Upper lobe of right lung (tissue), 1 donor: ENCODE results near the gene TOM1. TPM values are rescaled to one million over a fixed set of nuclear protein-coding genes. Genes with fewer than 3 reads are reported as not detected.
A peak's percentile ranks its signal among the peaks of the same experiment; 100 is the strongest.

Experiments
- ATAC-seq: fragments of 200-7000 bp; cut with Tn5 transposase; one replicate; pipeline ENCODE4 v1.9.1; 2020; ENCODE audit warnings: mild to moderate bottlenecking, moderate library complexity
- DNase-seq: peaks from one replicate; pipeline ENCODE4 v3.0.0-alpha.2; 2020
- H3K27ac ChIP-seq: fragments of 200-600 bp; one replicate; pipeline ENCODE4 v1.8.0; 2022
- H3K27me3 ChIP-seq: fragments of 200-600 bp; one replicate; pipeline ENCODE4 v1.8.0; 2022; ENCODE audit warnings: mild to moderate bottlenecking
- H3K36me3 ChIP-seq: fragments of 200-600 bp; one replicate; pipeline ENCODE4 v1.8.0; 2022
- H3K4me1 ChIP-seq: fragments of 200-600 bp; one replicate; pipeline ENCODE4 v1.8.0; 2022
- H3K4me3 ChIP-seq: fragments of 200-600 bp; one replicate; pipeline ENCODE4 v1.8.0; 2022; ENCODE audit warnings: mild to moderate bottlenecking
- H3K9me3 ChIP-seq: fragments of 200-600 bp; one replicate; pipeline ENCODE4 v1.8.0; 2022
- intact Hi-C: fragments of 100-400 bp; cut with DNase I; formaldehyde crosslinking; loops from one replicate; pipeline ENCODE4 v1.11.0; 2022
- long read RNA-seq: library from polyadenylated mRNA; unstranded; transcript quantifications from one replicate; pipeline ENCODE4 v2.0.0, GENCODE V29; 2021
- total RNA-seq: library from RNA; stranded (reverse); fragmentation: NEBNext Ultra II Directional; extraction: Animal tissue kit (Norgen Biotek cat#: 25700); gene quantifications from one replicate; pipeline ENCODE4 v1.2.1, GENCODE V29; 2021
- TF ChIP-seq, protein P1 (sequence below): fragments of 200-600 bp; IDR thresholded peaks from one replicate; pipeline ENCODE4 v1.8.0; 2022; ENCODE audit warnings: antibody characterized with exemption
- donor health status: DM: no; HTN: yes; CAD: no; lungs with severe emphysema.

The TOM1 gene
- total RNA-seq: 101 TPM
- long read RNA-seq, transcript TOM1-210 (15 exons, 2,389 nt): major isoform, 180 of 285 reads
- long read RNA-seq, transcript TOM1-204 (15 exons, 2,390 nt): minor isoform, 34 of 285 reads
- long read RNA-seq, partial matches to known transcripts: 15 of 285 reads
- long read RNA-seq, other reads (novel, unspliced or antisense): 50 of 285 reads

GRCh38 chr22:35299673-35300499 is at the start of gene TOM1:
Gene TOM1 (plus strand): TSS chr22:35299894. CDS start chr22:35299929, 35 bp downstream.
- Histone ChIP-seq H3K27me3 (no peaks in the 10 kb centered on the region), H3K27ac (peak within 1 kb of the TSS; percentile 96), H3K4me3 (peak within 1 kb of the TSS; percentile 71), H3K36me3 (peaks cover 4% of the 10 kb centered on the region), H3K4me1 (peaks cover 16% of the 10 kb centered on the region), H3K9me3 (no peaks in the 10 kb centered on the region)
- TF ChIP-seq, protein P1, sequence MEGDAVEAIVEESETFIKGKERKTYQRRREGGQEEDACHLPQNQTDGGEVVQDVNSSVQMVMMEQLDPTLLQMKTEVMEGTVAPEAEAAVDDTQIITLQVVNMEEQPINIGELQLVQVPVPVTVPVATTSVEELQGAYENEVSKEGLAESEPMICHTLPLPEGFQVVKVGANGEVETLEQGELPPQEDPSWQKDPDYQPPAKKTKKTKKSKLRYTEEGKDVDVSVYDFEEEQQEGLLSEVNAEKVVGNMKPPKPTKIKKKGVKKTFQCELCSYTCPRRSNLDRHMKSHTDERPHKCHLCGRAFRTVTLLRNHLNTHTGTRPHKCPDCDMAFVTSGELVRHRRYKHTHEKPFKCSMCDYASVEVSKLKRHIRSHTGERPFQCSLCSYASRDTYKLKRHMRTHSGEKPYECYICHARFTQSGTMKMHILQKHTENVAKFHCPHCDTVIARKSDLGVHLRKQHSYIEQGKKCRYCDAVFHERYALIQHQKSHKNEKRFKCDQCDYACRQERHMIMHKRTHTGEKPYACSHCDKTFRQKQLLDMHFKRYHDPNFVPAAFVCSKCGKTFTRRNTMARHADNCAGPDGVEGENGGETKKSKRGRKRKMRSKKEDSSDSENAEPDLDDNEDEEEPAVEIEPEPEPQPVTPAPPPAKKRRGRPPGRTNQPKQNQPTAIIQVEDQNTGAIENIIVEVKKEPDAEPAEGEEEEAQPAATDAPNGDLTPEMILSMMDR: no peak
- ATAC-seq (peak; percentile 95), DNase-seq (peak; percentile 99)
- intact Hi-C loops: no loop called here

- TF ChIP-seq, protein P1: no peak
- Histone ChIP-seq H3K27me3 (no peaks in the 10 kb centered on the region), H3K4me1 (no peaks in the 10 kb centered on the region), H3K9me3 (no peaks in the 10 kb centered on the region), H3K36me3 (no peaks in the 10 kb centered on the region), H3K4me3 (no peak overlapping the region), H3K27ac (no peak overlapping the region)
- intact Hi-C loops: no loop called here
- no peak for DNase-seq
- ATAC-seq: peak; percentile 10
Observed at GRCh38 chr22:35250156-35250555, 49.5 kb upstream of the TOM1 start.

GRCh38 chr22:35253946-35254345 is 45.7 kb upstream of the TOM1 start:
- ATAC-seq (no peak), DNase-seq (no peak)
- Histone ChIP-seq H3K9me3 (no peaks in the 10 kb centered on the region), H3K27me3 (no peaks in the 10 kb centered on the region), H3K36me3 (no peaks in the 10 kb centered on the region), H3K4me3 (no peak overlapping the region), H3K4me1 (peaks cover 9% of the 10 kb centered on the region), H3K27ac (no peak overlapping the region)
- intact Hi-C loops: no loop called here
- TF ChIP-seq, protein P1: no peak

DNA sequence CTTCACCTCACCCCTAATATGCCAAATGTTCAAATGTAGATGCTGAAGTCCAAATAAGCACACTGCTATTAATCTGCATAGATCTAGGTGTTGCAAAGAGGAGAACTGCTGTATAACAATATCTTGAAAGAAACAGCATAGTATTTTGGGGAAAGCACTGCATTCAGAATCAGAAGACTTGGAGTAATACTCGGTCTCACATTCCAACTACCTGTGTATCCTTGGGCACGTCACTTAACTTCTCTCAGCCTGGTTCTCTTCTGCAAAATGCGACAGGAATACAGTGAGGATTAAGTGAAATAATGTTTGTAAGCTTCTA is 42.7 kb upstream of the TOM1 start:
- ATAC-seq (no peak), DNase-seq (no peak)
- H3K27me3 ChIP-seq: no peaks in the 10 kb centered on the region
- intact Hi-C loops: no loop called here
- TF ChIP-seq, protein P1: no peak
- peaks cover 10% of the 10 kb centered on the region for H3K4me1 ChIP-seq
- peak overlapping the region; percentile 99 for H3K27ac ChIP-seq
- peaks cover under 1% of the 10 kb centered on the region for H3K36me3 ChIP-seq
- H3K9me3 ChIP-seq: no peaks in the 10 kb centered on the region
- peak overlapping the region; percentile 87 for H3K4me3 ChIP-seq

DNA sequence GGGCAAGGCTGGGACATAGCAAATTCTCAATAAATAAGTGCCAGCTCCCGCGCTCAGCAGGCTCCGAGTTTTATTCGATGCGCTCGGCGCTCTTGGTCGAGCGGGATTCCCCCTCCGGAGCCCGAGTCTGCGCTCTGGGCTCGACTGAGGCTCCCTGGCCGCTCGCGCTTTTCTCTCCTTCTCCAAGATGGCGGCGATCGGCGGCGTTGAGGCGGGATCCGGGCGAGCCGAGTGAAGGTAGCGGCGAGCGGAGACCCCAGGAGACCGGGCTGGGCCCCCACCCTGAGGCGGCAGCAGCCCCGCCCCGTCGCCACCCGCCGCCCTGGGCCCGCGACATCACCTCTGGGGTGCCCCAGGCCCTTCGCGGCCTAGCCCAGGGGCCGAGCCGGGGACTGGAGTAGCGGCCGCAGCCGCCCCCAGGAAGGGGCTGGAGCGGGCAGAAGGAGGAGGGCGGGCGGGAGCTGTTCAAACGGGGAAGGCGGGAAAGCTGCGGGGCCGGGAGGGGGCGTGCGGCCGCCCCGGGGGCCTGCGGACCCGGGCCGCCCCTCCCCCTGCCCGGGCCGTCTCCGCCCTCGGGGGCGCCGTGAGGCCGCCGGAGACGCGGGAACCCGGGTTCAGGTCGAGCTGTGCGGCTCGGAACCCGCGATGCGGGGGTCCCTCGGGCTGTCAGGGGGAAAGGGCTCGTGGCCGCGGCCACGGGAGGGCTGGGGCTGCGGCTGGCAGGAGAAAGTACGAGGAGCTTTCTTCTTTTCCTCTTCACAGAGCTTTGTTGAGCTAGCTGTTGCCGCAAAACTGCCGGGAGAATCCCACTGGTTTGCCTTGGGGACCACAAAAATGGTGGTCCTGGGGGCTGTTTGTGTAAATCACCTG is 42.1 kb upstream of the TOM1 start, which contains the start of gene HMGXB4:
Gene HMGXB4, plus strand, starts transcription at position 173 of the 870 bp plus-strand sequence. CDS start 4,898 bp downstream, outside the sequence.
- peak within 1 kb of the TSS; percentile 99 for H3K27ac ChIP-seq
- peaks cover 6% of the 10 kb centered on the region for H3K36me3 ChIP-seq
- H3K9me3 ChIP-seq: no peaks in the 10 kb centered on the region
- TF ChIP-seq, protein P1: peak; percentile 20
- DNase-seq: peak; percentile 95
- intact Hi-C loops: no loop called here
- peak; percentile 99 for ATAC-seq
- no peaks in the 10 kb centered on the region for H3K27me3 ChIP-seq
- H3K4me1 ChIP-seq: peaks cover 10% of the 10 kb centered on the region
- H3K4me3 ChIP-seq: peak within 1 kb of the TSS; percentile 87
